ENCODE data around the gene EIF3J. TPM values are rescaled to one million over a fixed set of nuclear protein-coding genes. Genes with fewer than 3 reads are reported as not detected.
A peak's percentile ranks its signal among the peaks of the same experiment; 100 is the strongest.

EIF3J gene
- polyA plus RNA-seq, 1 of the 3 experiments (the other 2 are of a cell fraction), result 23.8 TPM

- no peak for TF ChIP-seq CTCF (IDR thresholded peaks at IDR 0.05)
- no peak for TF ChIP-seq PBX3 (IDR thresholded peaks at IDR 0.05)
- no peak for TF ChIP-seq FOXJ3 (CRISPR knock-in tag; IDR thresholded peaks at IDR 0.05)
- no peak for TF ChIP-seq RFX5 (IDR thresholded peaks at IDR 0.05; ENCODE audit: low read length)
- TF ChIP-seq FOSL2 (IDR thresholded peaks at IDR 0.05; ENCODE audit: borderline replicate concordance, low read depth), result peak; percentile 81
- no peak for TF ChIP-seq FOXM1 (IDR thresholded peaks at IDR 0.05; ENCODE audit: low read depth)
- no peak for TF ChIP-seq POLR2AphosphoS5 (IDR thresholded peaks at IDR 0.05; ENCODE audit: low read depth, low read length)
- 0 out of 2 replicates have a peak, but pooled peaks have one; percentile 7 for TF ChIP-seq TCF12 (IDR thresholded peaks at IDR 0.05)
- TF ChIP-seq SIN3A (IDR thresholded peaks at IDR 0.05; ENCODE audit: borderline replicate concordance, low read depth, low read length), result no peak
Observed at GRCh38 chr15:44536962-44537734, at the start of gene EIF3J (continued).

- H3K27me3 ChIP-seq (ENCODE audit: insufficient read depth), result no peaks in the 10 kb centered on the region
- H3K9ac ChIP-seq, result no peak overlapping the region
- POLR2A ChIA-PET, result interaction anchor here (1.3 kb wide), 1 partner anchor 62 kb away, joined by 4 read pairs; the partner anchor contains the start of gene CTDSPL2
- H3K27ac ChIP-seq (ENCODE audit: low read depth in 2 of 2, low read length in 1 of 2), result peak overlapping the region in 1 of 2 experiments; percentile 78; a peak in 2 of 4 replicates
- peaks cover 18% of the 10 kb centered on the region for H3F3A ChIP-seq (replicated peaks; ENCODE audit: insufficient read depth)
- WGBS (ENCODE audit: low lambda C conversion rate), result 48% methylated on average over 1 of the region's 1 CpG
- H3K4me2 ChIP-seq, result peak overlapping the region; percentile 20; the same call in 1 of the 2 replicates
- H3K4me1 ChIP-seq (ENCODE audit: control insufficient read depth in 1 of 2, insufficient read depth in 2 of 2, low read depth in 1 of 2, low read length in 1 of 2), result peaks cover 0 to 16% of the 10 kb centered on the region in 2 experiments; a peak in 2 of 4 replicates
- no peaks in the 10 kb centered on the region for H3K9me2 ChIP-seq
- DNase-seq, result no peak
- H3K36me3 ChIP-seq (replicated peaks in 1 of 2; ENCODE audit: control insufficient read depth in 1 of 2, insufficient read depth in 2 of 2, low read length in 1 of 2), result peaks cover 4 to 38% of the 10 kb centered on the region in 2 experiments
- H3K4me3 ChIP-seq (ENCODE audit: low read depth in 2 of 2, low read length in 1 of 2), result no peak overlapping the region
- CTCF ChIA-PET, result interaction anchor here (3.1 kb wide), 1 partner anchor 12 kb away, joined by 15 read pairs; no protein-coding TSS in a partner anchor
- no peak overlapping the region for H2AFZ ChIP-seq (ENCODE audit: low read depth)
- H3K79me2 ChIP-seq (ENCODE audit: insufficient read depth), result peaks cover 62% of the 10 kb centered on the region
- no peaks in the 10 kb centered on the region for H3K9me3 ChIP-seq
- peaks cover 19% of the 10 kb centered on the region; the same call in 1 of the 2 replicates for H4K20me1 ChIP-seq (ENCODE audit: insufficient read depth)
- TF ChIP-seq ZBTB33 (IDR thresholded peaks at IDR 0.05; ENCODE audit: borderline replicate concordance, low read depth) (no peak), EP300 (IDR thresholded peaks at IDR 0.05; ENCODE audit: borderline replicate concordance in 1 of 2, low read depth in 1 of 2, low read length in 1 of 2) (peak in 1 of 2 experiments; percentile 41; a peak in 1 of 4 replicates), PBX3 (IDR thresholded peaks at IDR 0.05) (peak; percentile 74), USF2 (IDR thresholded peaks at IDR 0.05; ENCODE audit: borderline replicate concordance, low read depth, low read length) (no peak), NRF1 (IDR thresholded peaks at IDR 0.05; ENCODE audit: low read depth, low read length) (no peak), RAD21 (IDR thresholded peaks at IDR 0.05; ENCODE audit: low read length) (no peak), RXRA (IDR thresholded peaks at IDR 0.05; ENCODE audit: borderline replicate concordance, low read depth) (peak; percentile 64; the same call in 1 of the 2 replicates), CHD2 (IDR thresholded peaks at IDR 0.05; ENCODE audit: low read length, partially characterized antibody) (no peak), RCOR1 (IDR thresholded peaks at IDR 0.05; ENCODE audit: low read length) (no peak), SMC3 (IDR thresholded peaks at IDR 0.05; ENCODE audit: low read depth, low read length) (no peak), TAF1 (IDR thresholded peaks at IDR 0.05; ENCODE audit: borderline replicate concordance, low read depth, low read length) (no peak), TCF12 (IDR thresholded peaks at IDR 0.05) (peak; percentile 75), FOSL2 (IDR thresholded peaks at IDR 0.05; ENCODE audit: borderline replicate concordance, low read depth) (peak; percentile 98), TEAD4 (IDR thresholded peaks at IDR 0.05; ENCODE audit: borderline replicate concordance, insufficient read depth) (0 out of 2 replicates have a peak, but pooled peaks have one; percentile 19)
Observed at GRCh38 chr15:44489464-44489863, 47.5 kb upstream of the EIF3J start.

All from SK-N-SH (cell line).